NCI-H1417 (cell line): ENCODE results near the gene GALNT7.

Experiments used
- DNase-seq, 3 experiments: peaks; one replicate each; lab custom pipeline; 2025; lab: John Stamatoyannopoulos, UW

GALNT7 gene

DNA sequence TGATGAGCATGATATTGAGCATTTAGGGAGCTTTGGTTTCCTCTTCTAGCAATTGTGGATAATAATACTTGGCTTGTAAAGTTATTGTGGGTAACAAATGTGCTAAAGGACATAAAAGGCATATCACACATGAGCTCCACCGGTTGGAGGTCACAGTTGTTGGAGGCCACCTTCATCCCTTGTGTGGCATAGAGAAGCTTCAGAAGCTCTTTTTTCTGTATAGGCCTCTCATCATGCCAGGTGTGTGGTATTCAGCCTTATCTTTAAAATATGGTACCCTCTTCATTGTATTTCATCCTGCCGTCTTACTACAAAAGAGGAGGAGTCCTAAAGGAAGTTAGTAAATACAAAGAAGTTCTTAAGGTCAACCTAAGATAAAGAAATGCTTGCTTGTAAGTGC lies 99.1 kb downstream of the GALNT7 start:
- DNase-seq: no peak

DNA sequence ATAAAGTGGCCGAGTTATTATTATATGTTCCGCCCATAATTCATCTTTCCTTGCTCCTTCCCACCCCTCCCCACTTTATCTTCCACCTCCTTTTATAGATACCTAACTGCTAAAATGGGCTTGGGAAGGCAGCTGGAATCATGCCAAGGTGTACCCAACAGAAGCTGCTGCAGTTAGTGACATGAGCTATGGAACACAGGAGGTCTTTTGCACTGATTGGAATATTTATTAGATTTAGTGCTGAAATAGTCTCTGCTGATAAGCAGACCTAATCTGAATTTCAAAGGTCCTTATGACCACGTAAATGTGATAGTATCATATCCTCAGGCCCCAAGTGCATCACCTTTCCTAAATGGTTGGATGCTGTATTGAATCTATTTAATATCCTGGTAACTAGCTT lies 100.7 kb downstream of the GALNT7 start:
- DNase-seq: peak in 1 of 3 experiments; percentile 47

DNA sequence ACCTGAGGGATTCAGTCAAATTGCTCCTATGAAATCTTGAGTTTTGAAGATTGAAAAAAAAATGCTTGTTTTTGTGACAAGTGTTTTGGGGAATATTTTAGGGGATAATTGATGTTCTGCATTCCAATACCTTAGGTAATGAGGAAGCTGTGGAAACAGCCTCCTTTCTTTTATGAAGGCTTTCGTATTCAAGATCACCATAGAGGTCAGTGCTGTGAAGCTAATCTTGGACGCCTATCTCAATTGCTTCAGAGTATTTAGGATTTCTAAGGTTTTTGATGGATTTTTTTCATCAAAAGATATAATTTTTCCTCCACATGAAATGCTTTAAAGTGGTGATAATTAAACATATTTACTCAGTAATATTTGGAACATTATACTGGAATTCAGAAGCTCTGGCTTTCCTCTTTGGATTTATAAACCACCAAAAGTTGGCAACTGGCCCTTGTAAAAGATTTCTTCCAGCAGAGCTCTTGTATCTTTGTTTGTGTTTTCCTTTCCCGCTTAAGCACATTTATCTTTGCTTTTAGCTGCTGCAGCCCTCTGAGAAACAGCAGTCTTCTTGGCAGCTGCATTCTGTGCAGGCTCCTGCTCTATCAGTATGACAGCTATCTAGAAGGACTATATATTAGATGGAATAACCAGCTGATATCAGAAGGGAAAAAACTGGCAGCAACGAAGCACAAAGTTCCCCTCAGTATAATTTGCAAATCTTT lies 101.9 kb downstream of the GALNT7 start:
- DNase-seq: no peak

DNA sequence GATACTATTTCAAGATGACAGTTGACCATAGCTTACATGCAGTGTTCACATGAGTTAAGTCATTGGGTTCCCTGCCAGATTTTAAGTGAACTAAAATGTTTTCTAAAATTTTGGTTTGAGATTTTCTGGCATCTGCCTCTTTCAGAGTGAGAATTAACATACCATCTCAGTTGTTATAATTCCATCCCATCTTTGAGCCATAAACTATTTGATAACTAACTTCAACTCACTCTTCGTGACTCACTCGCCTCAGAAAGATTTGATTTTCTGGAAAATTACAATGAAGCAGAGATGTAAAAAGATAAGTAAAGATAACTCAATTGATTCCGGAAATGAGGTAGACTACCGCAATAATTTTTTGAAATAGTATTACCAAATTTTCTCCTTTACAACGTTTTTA lies 103.7 kb downstream of the GALNT7 start:
- no peak for DNase-seq

DNA sequence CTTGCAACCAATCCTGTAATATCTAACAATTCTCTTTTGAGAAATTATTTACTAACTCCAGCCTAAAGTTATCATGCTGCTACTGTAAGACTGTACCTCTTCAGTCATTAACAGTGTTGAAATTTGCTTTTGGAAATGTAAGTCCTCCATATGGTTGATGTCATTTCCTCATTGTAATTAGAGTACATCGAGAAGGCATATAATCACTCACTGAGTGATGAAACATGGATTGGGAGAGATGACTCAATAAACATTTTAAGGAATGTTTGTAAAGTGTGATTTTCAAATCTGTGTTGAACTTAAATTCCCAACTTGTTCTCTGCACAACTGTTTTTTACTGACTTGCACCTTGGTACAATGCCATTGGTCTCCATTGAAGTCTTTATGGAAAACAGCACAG lies 104.4 kb downstream of the GALNT7 start:
- DNase-seq: no peak

DNA sequence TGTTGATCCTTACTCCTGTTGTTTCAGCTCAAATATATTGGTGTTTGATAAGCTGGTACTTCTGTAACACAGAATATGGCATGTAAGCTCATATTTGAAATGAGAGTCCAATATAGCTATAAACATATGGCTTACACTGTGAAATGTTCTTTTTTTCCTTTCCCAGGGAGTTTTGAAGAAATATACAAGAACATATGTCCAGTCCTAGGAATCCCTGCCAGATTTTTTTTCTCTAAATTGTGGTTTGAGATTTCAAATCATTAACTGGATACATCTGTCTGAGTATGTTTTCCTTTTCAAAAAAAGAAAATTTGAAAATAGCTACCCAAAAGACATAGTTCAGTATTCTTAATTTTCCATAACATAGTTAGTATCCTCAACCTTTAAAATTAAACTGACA lies 105.3 kb downstream of the GALNT7 start:
- no peak for DNase-seq

DNA sequence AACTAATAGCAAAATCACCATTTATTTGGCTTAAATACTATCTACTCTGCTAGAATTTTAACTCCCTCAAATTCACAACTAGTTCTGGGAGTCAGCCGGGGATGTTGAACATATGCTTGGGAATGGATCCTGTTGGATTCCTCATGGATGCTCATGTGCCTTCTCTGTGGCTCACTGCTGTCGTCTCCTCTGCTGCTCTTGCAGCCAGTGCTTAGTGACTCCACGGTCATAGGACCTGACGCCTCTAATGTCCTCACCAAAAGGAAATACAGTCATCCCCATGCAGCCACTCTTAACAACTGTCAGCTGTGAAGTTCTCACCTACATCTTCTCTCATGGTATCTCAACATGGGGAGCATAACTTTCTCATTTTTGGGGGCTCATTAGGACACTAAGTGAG lies 106.1 kb downstream of the GALNT7 start:
- no peak for DNase-seq

DNA sequence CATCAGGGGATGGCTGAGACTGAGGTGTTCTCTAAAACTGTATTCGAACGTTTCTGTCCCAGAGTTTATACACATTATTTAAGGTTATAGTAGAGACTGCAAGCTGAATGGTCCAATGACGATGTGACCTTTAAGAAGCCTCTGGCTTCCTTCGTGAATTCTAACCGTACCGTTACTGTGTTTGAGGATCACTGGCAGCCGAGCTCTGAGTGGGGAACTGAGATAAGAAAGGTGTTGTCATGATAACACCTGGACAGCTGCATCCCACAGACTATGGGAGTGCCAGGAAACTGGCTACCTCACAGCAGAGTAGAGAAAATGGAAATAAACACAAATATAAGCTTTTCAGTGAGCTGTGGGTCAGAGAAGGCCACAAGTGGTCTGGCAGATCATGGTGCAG lies 106.5 kb downstream of the GALNT7 start:
- DNase-seq: no peak

DNA sequence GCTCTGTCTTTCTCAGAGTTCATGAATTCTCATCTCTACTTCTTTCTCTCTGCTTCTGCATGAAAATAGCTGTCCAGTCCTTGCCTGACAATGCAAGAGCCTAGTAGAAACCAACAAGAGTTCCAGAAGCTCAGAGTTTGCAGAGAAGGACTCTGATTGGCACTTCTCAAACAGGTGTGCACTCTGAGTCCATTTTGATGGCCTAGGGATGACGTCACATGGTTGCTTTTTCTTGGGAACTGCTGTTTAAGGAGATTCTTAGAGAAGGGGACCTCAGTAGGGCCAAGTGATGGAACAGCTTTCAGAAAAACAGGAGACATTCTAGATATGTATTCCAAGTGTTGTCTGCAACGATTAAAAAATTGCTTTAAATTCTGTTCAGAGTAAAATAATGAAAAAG lies 108.7 kb downstream of the GALNT7 start:
- DNase-seq: no peak

DNA sequence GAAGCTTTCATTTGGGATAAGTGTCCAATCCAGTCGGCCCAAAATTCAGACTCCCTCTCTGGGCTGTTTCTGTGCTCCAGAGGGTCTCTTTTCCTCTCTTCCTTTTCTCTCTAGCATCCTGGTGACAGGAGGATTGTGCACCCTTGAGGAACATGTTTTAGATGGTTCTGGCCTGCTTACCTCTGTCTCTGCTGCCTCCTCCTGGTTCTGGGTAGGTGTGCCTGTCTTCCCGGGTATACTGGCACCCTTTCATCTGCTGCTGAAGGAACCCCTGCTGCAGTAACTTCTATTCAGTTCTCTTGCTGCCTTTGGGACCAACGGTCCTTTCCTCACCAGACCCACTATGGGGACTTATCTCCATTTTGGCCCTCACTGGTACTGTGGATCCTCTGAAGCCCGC lies 112.4 kb downstream of the GALNT7 start:
- DNase-seq: no peak

DNA sequence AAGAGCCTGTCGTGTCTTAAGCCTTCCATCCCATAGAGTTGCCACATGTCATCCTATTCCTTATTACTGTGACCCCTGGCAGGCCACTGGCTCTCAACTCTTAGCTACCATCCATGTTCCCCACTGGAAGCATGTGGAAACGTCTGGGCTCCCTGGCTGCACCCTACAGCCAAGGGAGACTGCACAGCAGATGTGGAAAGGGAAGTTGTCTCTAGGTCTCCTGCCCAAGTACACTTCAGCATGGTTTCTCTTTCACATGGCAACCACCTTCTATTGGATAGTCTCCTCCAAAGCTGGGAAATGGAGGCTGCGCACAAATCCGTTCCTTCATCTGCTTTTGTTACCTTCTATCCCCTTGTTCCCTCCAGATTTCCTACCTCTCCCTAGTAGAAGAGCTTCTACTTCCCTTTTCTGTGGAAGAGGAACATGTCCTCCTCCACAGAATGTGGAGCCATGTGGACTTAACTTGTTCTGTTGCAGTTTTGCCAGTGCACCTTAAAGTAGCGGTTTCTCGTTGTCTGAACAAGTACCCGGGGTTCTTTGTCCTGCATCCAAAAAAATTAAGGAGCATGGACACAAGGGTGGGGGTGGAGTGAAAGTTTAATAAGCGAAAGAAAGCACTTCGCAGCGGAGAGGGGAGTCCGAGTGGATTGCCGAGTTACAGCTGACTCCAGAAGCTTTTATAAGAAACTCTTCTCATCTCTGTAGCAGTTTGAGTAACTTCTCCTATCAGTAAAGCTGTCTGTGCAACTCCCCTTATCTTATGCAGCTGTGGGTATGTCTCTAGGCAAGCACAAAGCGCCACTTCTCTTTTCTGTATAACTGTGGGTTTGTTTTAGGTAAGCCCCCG lies 113.0 kb downstream of the GALNT7 start:
- DNase-seq: no peak

DNA sequence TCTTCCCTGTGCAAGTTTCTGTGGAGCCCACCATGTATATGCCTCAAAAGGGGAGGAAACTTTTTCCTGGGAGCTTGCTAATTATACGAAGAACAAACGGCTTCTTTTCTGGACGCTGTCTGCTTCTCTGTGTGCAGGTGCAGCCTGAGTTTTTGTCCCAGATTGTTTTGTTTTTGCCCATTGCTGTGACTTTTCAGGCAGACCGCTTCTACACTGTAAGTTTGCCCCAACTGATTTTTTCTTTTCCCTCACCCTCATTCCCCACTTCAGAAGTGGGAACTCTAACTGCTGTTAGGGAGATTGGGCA lies 113.6 kb downstream of the GALNT7 start:
- DNase-seq: no peak

DNA sequence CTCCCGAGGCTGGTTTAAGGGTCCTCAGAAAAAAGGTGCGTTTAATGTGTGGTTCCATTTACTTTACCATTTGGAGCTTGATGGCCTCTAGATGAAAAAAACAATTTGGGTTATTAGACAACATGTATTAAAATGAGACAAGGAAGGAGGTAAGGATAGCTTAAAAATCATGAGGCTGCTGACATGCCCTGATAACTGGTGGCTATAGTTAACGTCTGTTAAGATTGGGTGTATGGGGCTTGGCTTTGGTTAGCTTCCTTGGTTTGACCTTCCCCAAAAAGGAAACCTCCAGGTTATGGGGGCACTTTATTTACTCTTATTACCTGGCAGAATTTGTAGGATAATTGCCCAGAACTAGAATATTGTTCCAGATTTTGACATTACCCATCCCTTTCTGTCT lies 114.0 kb downstream of the GALNT7 start:
- DNase-seq: no peak

DNA sequence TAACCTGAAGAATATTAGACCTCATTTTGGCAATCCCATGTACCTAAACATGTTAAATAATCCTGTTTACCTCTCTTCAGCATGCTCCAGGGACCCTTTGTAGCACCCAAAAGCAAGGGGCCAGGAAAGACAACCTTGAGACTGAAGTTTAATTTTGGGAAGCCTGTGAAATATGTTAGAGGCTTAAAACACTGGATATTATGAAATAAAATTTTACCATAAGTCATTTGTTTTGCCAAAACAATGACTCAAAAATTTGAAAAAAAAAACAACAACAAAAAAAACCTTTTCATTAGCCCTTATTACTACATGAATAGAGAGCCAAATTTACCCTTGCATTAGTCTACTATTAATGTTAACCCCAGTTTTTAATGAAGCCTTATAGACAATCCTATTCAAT lies 115.9 kb downstream of the GALNT7 start:
- no peak for DNase-seq

DNA sequence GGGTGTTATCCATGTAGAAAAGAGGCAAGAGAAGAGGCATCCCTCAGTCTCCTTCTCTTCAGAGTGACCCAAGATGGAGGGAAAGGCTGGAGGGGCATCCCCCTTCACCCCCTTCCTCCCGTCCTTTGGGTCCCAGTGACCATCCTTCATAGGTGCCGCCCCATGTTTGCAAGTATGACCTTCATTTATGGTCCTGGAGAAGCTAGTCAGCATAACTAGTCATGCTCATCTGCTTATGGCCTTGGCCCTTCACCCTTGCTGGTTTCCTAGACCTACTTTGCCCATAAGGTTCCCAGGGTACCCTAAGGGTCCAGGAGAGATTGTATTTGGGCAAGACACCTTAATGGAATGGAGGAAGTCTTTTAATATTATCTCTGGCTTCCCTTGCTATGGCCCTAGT lies 118.9 kb downstream of the GALNT7 start:
- DNase-seq: no peak

DNA sequence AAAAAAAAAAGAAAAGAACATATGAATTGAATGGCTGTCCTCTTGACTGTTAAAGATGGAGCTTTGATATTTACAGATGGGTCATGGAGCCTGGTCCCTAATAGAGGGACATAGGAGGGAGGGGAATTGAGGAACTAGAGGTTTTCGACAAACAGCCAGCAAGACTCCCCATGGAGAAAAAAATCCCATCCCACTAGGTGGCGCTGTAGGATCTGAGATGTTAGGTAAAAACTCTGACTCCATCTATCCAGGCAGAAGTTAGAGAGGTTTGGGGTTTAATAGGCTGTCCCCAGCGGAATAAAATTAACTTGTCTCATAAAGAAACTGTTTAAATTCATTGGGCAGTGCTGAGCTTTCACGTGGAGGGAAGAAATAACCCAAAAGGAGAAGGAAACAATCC lies 119.7 kb downstream of the GALNT7 start:
- DNase-seq: peak in 2 of 3 experiments; percentile 9 to 39

DNA sequence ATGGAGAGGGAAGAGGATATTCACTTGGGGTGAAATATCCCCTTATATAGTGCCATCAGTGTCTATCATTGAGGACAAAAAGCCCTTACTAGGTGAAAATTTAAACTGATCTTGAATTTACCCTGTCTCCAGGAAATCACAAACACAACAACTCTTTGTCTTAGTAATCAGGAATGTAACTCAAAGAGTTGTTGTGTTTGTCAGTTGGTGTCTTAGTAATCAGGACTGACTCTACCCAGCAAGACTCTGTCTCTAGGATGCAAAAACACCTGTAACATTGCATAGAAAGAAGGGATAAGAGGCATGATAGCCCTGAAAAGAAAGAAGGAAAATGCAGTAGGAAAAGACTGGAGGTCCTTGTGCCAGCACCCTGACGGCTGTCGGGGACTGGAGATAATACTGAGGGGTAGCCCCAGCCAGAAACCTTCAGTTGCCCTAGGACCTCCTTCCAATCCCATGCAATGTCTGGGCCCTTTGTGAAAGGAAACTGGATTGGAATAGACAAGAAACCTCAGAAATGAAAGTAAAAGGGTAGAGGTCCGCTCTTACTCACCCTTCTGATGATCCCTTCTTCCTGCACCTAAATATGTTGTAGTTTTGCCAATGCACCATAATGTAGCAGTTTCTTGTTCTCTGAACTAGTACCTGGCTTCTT lies 120.2 kb downstream of the GALNT7 start:
- DNase-seq: no peak

DNA sequence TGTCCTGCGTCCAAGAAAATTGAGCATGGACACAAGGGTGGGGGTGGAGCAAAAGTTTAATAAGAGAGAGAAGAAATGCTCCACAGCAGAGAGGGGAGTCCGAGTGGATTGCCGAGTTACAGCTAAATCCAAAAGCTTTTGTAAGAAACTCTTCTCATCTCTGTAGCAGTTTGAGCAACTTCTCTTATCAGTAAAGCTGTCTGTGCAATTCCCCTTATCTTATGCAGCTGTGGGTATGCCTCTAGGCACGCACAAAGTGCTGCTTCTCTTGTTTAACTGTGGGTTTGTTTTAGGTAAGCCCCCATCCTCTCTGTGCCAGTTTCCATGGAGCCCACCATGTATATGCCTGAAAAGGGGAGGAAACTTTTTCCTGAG lies 120.7 kb downstream of the GALNT7 start:
- peak in 1 of 3 experiments; percentile 6 for DNase-seq

DNA sequence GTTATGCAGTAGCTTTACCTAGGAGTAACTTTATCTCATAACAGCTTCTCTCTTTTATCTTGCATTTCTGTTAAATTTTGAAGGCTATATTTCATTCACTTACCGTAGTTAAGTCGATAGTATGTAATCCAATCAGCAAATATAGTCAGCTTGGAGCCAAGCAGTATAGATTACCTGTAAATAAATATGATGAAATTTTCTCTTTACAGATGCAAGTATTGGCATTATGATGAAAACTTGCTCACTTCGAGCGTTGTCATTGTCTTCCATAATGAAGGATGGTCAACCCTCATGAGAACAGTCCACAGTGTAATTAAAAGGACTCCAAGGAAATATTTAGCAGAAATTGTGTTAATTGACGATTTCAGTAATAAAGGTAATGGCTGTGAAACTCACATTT lies 123.3 kb downstream of the GALNT7 start:
- DNase-seq: no peak

DNA sequence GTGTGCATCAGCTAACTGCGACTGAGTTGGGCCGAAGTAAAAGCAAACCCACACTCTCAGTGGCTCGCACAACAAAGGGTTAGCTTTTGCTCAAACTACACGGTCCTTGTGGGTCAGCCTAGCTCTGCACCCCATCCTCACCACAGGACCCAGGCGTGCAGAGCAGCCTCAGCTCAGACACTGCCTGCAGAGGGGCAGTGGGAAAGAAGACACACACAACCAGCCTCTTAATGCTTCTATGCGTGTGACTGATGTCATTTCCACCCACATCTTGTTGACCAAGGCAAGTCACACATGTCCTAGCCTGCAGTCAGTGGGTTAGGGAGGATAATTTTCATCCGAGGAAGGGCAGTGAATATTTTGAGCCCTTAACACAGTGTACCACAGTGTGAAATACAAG lies 125.1 kb downstream of the GALNT7 start:
- DNase-seq: no peak

DNA sequence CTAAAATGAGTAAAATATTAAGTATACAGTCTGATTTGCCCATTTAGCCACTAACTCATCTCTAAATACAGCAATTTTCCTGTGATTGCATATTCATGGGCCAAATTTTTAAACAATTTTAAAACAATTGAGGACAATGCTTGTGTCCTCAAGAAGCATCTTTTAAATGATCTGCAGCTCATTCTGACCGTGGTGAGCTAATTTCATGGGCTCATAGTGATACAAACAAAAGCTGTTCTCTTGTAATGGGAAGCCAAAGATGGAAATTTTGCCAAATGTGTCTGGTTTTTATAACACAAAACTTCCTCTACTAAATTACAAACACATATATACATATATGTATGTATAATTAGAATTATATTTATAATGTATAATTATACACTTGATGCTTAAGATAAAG lies 125.8 kb downstream of the GALNT7 start:
- DNase-seq: no peak

DNA sequence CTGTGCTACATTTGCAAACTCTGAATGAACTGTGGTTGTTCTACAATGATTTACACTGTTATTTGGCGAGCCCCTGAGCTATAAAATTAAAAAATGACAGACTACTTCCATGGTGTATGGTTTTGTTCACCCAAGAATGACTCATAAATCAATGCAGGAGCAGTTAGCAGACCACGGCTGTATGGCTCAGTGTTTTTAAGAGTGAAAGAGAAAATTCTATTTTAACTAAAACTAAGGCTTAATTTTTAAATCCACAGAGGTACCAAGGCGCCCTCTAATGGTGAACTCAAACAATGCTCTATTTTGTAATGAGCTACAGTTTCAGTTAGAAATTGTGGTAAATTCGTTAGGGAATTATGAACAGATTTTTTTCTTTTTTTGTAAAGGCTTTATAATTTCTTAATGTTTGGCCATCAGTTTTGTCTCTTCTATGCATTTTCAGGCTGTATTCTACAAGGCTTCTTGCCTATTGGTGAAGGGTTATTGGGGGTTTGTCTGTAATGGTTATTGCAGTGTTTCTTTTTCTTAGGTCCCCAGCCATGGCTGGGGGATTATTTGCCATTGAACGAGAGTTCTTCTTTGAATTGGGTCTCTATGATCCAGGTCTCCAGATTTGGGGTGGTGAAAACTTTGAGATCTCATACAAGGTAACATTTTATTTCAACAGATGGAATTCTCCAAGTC lies 133.0 kb downstream of the GALNT7 start:
- peak in 2 of 3 experiments; percentile 23 to 53 for DNase-seq

DNA sequence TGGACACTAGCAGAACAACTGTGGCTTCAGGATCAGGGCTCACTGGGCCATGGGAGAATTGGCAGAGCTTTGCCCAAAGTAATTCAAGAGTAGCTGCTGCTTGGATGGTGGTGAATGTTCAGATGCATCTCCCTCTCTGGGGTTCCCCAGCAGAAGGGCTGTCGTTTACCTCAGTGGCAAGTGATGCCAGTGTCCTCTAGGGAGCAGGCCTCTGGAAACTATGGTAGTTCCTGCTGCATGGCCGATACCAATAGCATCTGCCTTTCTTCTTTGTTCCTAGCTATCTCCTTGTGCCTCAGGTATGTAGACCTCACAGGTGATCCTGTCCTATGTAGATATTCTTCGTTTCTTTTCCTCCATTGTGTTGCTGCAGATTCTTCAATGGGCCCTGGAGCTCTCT lies 139.2 kb downstream of the GALNT7 start:
- no peak for DNase-seq
